HG02884 (cell line): ENCODE data around the gene PRPF8.
"Not testable (repeated sequence)": the region's sequence is repeated elsewhere in the genome, so short reads cannot be mapped to it uniquely, and the experiment has no call there.

ENCODE experiments used
- ATAC-seq: cut with Tn5 transposase; IDR thresholded peaks from one replicate; pipeline ENCODE4 v1.9.1; 2021; ENCODE audit warnings: mild to moderate bottlenecking, moderate library complexity; ENCODE audit not compliant: unreplicated experiment

The PRPF8 gene

GRCh38 chr17:1716912-1717695 is 32.4 kb upstream of the PRPF8 start:
- ATAC-seq, result peak; percentile 34

GRCh38 chr17:1716076-1716911 is 31.6 kb upstream of the PRPF8 start:
- ATAC-seq, result peak; percentile 72

- no peak for ATAC-seq
Measured at GRCh38 chr17:1715803-1716075, 31.1 kb upstream of the PRPF8 start.

GRCh38 chr17:1714980-1715802 is 30.5 kb upstream of the PRPF8 start:
- ATAC-seq, result no peak

- no peak for ATAC-seq
Measured at GRCh38 chr17:1714427-1714979, 29.8 kb upstream of the PRPF8 start.

GRCh38 chr17:1713878-1714426 is 29.3 kb upstream of the PRPF8 start:
- ATAC-seq, result no peak

- no peak for ATAC-seq
Measured at GRCh38 chr17:1713160-1713877, 28.7 kb upstream of the PRPF8 start.

- ATAC-seq, result no peak
Measured at GRCh38 chr17:1712271-1712670, 27.6 kb upstream of the PRPF8 start.

GRCh38 chr17:1711804-1712203 is 27.1 kb upstream of the PRPF8 start:
- no peak for ATAC-seq

- no peak for ATAC-seq
Measured at GRCh38 chr17:1710807-1711553, 26.3 kb upstream of the PRPF8 start.

GRCh38 chr17:1709971-1710806 is 25.5 kb upstream of the PRPF8 start, which contains the start of gene TLCD2:
Gene TLCD2, minus strand, starts transcription at chr17:1710377. Its CDS starts 135 bp downstream, at chr17:1710242.
- ATAC-seq, result no peak

GRCh38 chr17:1709403-1709951 is 24.8 kb upstream of the PRPF8 start:
- ATAC-seq, result no peak

- not testable (repeated sequence) for ATAC-seq
Measured at GRCh38 chr17:1708791-1709346, 24.2 kb upstream of the PRPF8 start.

GRCh38 chr17:1707107-1707506 is 22.4 kb upstream of the PRPF8 start:
- no peak for ATAC-seq

GRCh38 chr17:1705004-1705403 is 20.3 kb upstream of the PRPF8 start:
- ATAC-seq, result no peak

- ATAC-seq, result no peak
Measured at GRCh38 chr17:1703063-1703462, 18.4 kb upstream of the PRPF8 start.

- ATAC-seq, result not testable (repeated sequence)
Measured at GRCh38 chr17:1699891-1700290, 15.2 kb upstream of the PRPF8 start.

GRCh38 chr17:1697681-1698080 is 13.0 kb upstream of the PRPF8 start:
- no peak for ATAC-seq
